HepG2 (cell line): ENCODE data around the gene FIS1. TPM values are rescaled to one million over a fixed set of nuclear protein-coding genes. Genes with fewer than 3 reads are reported as not detected.
A peak's percentile ranks its signal among the peaks of the same experiment; 100 is the strongest.

Experiments used
- AKAP8 ChIP-seq: sonication (generic); formaldehyde crosslinking; IDR thresholded peaks from 2 replicates; pipeline ENCODE4 v1.5.1; 2020; ENCODE audit warnings: mild to moderate bottlenecking, missing genetic modification reagents
- ATF4 ChIP-seq, 2 experiments: fragments of 450-650 bp in 1 of 2; sonication (generic) in 1 of 2; formaldehyde crosslinking; IDR thresholded peaks; 2 replicates each; pipeline versions ENCODE4 v1.5.0 to v1.8.0; 2020 to 2022; ENCODE audit warnings: mild to moderate bottlenecking in 1 of 2, missing genetic modification reagents in 1 of 2
- EP300 ChIP-seq, 3 experiments: sonication (generic) in 1 of 3; formaldehyde crosslinking in 1 of 3; IDR thresholded peaks; 2 replicates each; pipeline versions ENCODE4 v1.5.1 to v1.6.1; 2011 to 2020; ENCODE audit warnings: low read depth in 2 of 3, low read length in 2 of 3, borderline replicate concordance in 1 of 3, improper control_type of control experiment in 1 of 3, mild to moderate bottlenecking in 1 of 3, missing genetic modification reagents in 1 of 3, moderate library complexity in 1 of 3
- FOXC1 ChIP-seq: sonication (generic); formaldehyde crosslinking; IDR thresholded peaks from 2 replicates; pipeline ENCODE4 v1.8.0; 2022; ENCODE audit warnings: mild to moderate bottlenecking, missing genetic modification reagents, borderline replicate concordance
- HOXA3 ChIP-seq: sonication (generic); formaldehyde crosslinking; IDR thresholded peaks from 2 replicates; pipeline ENCODE4 v1.5.0; 2020; ENCODE audit warnings: missing genetic modification reagents
- ISL2 ChIP-seq: sonication (generic); formaldehyde crosslinking; IDR thresholded peaks from 2 replicates; pipeline ENCODE4 v1.5.0; 2020; ENCODE audit warnings: missing genetic modification reagents
- PHF5A ChIP-seq: IDR thresholded peaks from one replicate; pipeline ENCODE4 v1.6.1; 2018; ENCODE audit warnings: low read depth, missing genetic modification reagents; ENCODE audit not compliant: unreplicated experiment
- POGK ChIP-seq: sonication (generic); formaldehyde crosslinking; conservative IDR thresholded peaks from 2 replicates; pipeline ENCODE4 v1.8.0; 2022; ENCODE audit warnings: mild to moderate bottlenecking, moderate library complexity, missing genetic modification reagents
- PREB ChIP-seq: sonication (generic); formaldehyde crosslinking; IDR thresholded peaks from 2 replicates; pipeline ENCODE4 v1.4.0; 2020; ENCODE audit warnings: missing genetic modification reagents
- PTBP1 ChIP-seq: fragments of 200-400 bp; formaldehyde crosslinking; IDR thresholded peaks from 2 replicates; pipeline ENCODE4 v1.6.1; 2018; ENCODE audit warnings: low read length, low read depth; ENCODE audit not compliant: poor library complexity, severe bottlenecking
- THRA ChIP-seq: sonication (generic); formaldehyde crosslinking; IDR thresholded peaks from 2 replicates; pipeline ENCODE4 v1.4.0; 2020; ENCODE audit warnings: missing genetic modification reagents, borderline replicate concordance
- ZNF230 ChIP-seq: sonication (generic); formaldehyde crosslinking; IDR thresholded peaks from 2 replicates; pipeline ENCODE4 v1.4.0; 2020; ENCODE audit warnings: mild to moderate bottlenecking, missing genetic modification reagents
- ZNF253 ChIP-seq: sonication (generic); formaldehyde crosslinking; IDR thresholded peaks from 2 replicates; pipeline ENCODE4 v1.8.0; 2022; ENCODE audit warnings: mild to moderate bottlenecking, missing genetic modification reagents, borderline replicate concordance
- ZNF44 ChIP-seq: sonication (generic); formaldehyde crosslinking; IDR thresholded peaks from 2 replicates; pipeline ENCODE4 v1.5.1; 2020; ENCODE audit warnings: mild to moderate bottlenecking, missing genetic modification reagents
- ZNF512B ChIP-seq: sonication (generic); formaldehyde crosslinking; IDR thresholded peaks from 2 replicates; pipeline ENCODE4 v1.5.1; 2020; ENCODE audit warnings: missing genetic modification reagents, mild to moderate bottlenecking, borderline replicate concordance
- ZNF670 ChIP-seq: sonication (generic); formaldehyde crosslinking; IDR thresholded peaks from 2 replicates; pipeline ENCODE4 v1.8.0; 2022; ENCODE audit warnings: mild to moderate bottlenecking, missing genetic modification reagents, borderline replicate concordance
- ZNF709 ChIP-seq: sonication (generic); formaldehyde crosslinking; IDR thresholded peaks from 2 replicates; pipeline ENCODE4 v1.5.0; 2020; ENCODE audit warnings: mild to moderate bottlenecking, missing genetic modification reagents
- ZSCAN21 ChIP-seq: sonication (generic); formaldehyde crosslinking; IDR thresholded peaks from 2 replicates; pipeline ENCODE4 v1.8.0; 2022; ENCODE audit warnings: mild to moderate bottlenecking, missing genetic modification reagents, moderate library complexity, borderline replicate concordance
- polyA plus RNA-seq, 8 experiments: library from polyadenylated mRNA; depleted of rRNA in 3 of 8; stranded (reverse) in 7 of 8; unstranded in 1 of 8; fragments of >200 nt; fragmentation: Illumina TruSeq in 4 of 8; extraction: Trizol in 4 of 8; gene quantifications; 2 replicates each; pipeline versions ENCODE4 v1.2.1 to v1.2.3, GENCODE V29; 2011 to 2016; ENCODE audit warnings: low read depth in 4 of 8, missing spikeins in 1 of 8, mixed read lengths in 1 of 8; ENCODE audit not compliant: insufficient read depth in 1 of 8
- total RNA-seq, 5 experiments: library from RNA; depleted of rRNA; stranded (reverse); fragments of >200 nt; fragmentation: Illumina TruSeq; extraction: Trizol; gene quantifications; 2 replicates each; pipeline ENCODE4 v1.2.3, GENCODE V29; 2016; ENCODE audit warnings: low read depth in 1 of 5

FIS1 gene
- total and polyA plus RNA-seq, 2 of the 13 experiments (the other 11 are each of a cell fraction or from before 2014, with no cell fraction given): 97.5 to 101 TPM

- TF ChIP-seq ZNF230 (no peak), ZNF253 (peak; percentile 64; the same call in 1 of the 2 replicates), ZNF709 (peak; percentile 84; the same call in 1 of the 2 replicates), ZNF670 (CRISPR knock-in tag) (0 out of 2 replicates have a peak, but pooled peaks have one; percentile 13), EP300 (IDR thresholded peaks at IDR 0.05; ENCODE audit: low read depth in 2 of 2, low read length in 2 of 2) (0 out of 4 replicates have a peak, but pooled peaks of 1 of the 2 experiments have one; percentile 7), EP300 (CRISPR knock-in tag; IDR thresholded peaks at IDR 0.05; ENCODE audit: borderline replicate concordance) (no peak), HOXA3 (peak; percentile 55), ZNF44 (CRISPR knock-in tag) (no peak), FOXC1 (peak; percentile 66; the same call in 1 of the 2 replicates), ATF4 (CRISPR knock-in tag; IDR thresholded peaks at IDR 0.05) (no peak), POGK (CRISPR knock-in tag) (peak; percentile 47; the same call in 1 of the 2 replicates), ISL2 (CRISPR knock-in tag) (0 out of 2 replicates have a peak, but pooled peaks have one; percentile 27), THRA (CRISPR knock-in tag) (peak; percentile 10; the same call in 1 of the 2 replicates), PHF5A (CRISPR knock-in tag) (no peak), AKAP8 (CRISPR knock-in tag) (peak; percentile 25; the same call in 1 of the 2 replicates), ZSCAN21 (CRISPR knock-in tag) (peak; percentile 74; the same call in 1 of the 2 replicates), PREB (CRISPR knock-in tag) (no peak), ZNF512B (CRISPR knock-in tag) (0 out of 2 replicates have a peak, but pooled peaks have one; percentile 61), PTBP1 (no peak)
Measured at GRCh38 chr7:101201695-101202602, 42.9 kb downstream of the FIS1 start (continued).
